ENCODE results near the gene CFD. TPM values are rescaled to one million over a fixed set of nuclear protein-coding genes. Genes with fewer than 3 reads are reported as not detected.
"Not testable (repeated sequence)": the region's sequence is repeated elsewhere in the genome, so short reads cannot be mapped to it uniquely, and the experiment has no call there.

CFD gene
- polyA plus RNA-seq, 1 of the 3 experiments (the other 2 are of a cell fraction), result 2.5 TPM

DNA sequence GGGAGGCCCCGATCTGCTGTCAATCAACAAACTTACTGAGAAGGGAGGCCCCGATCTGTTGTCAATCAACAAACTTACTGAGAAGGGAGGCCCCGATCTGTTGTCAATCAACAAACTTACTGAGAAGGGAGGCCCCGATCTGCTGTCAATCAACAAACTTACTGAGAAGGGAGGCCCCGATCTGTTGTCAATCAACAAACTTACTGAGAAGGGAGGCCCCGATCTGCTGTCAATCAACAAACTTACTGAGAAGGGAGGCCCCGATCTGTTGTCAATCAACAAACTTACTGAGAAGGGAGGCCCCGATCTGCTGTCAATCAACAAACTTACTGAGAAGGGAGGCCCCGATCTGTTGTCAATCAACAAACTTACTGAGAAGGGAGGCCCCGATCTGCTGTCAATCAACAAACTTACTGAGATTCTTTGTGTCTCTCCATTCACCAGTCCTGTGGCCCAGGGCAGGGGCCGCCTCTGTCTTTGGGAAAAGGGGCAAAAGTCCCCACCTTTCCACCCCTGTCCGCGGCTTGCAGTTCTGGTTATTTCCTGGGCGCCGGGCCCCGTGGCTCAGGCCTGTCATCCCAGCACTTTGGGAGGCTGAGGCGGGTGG is 5.7 kb upstream of the CFD start:
- H3K9ac ChIP-seq; H3K9me2 ChIP-seq; H4K20me1 ChIP-seq (ENCODE audit: insufficient read depth); CTCF ChIA-PET; H3K27ac ChIP-seq (ENCODE audit: low read depth in 2 of 2, low read length in 1 of 2); H2AFZ ChIP-seq (ENCODE audit: low read depth); H3K4me3 ChIP-seq (ENCODE audit: low read depth in 2 of 2, low read length in 1 of 2); H3F3A ChIP-seq (replicated peaks; ENCODE audit: insufficient read depth); H3K36me3 ChIP-seq (replicated peaks in 1 of 2; ENCODE audit: control insufficient read depth in 1 of 2, insufficient read depth in 2 of 2, low read length in 1 of 2); H3K4me1 ChIP-seq (ENCODE audit: control insufficient read depth in 1 of 2, insufficient read depth in 2 of 2, low read depth in 1 of 2, low read length in 1 of 2); POLR2A ChIA-PET; H3K9me3 ChIP-seq; H3K4me2 ChIP-seq; H3K79me2 ChIP-seq (ENCODE audit: insufficient read depth); DNase-seq: not testable (repeated sequence)
- 47% methylated on average over 11 of the region's 17 CpGs for WGBS (ENCODE audit: low lambda C conversion rate)
- peaks cover 46% of the 10 kb centered on the region for H3K27me3 ChIP-seq (ENCODE audit: insufficient read depth)

GRCh38 chr19:854549-854948 is 4.9 kb upstream of the CFD start:
- ChIA-PET POLR2A (no interaction called here), CTCF (no interaction called here)
- no peak for TF ChIP-seq MAX (IDR thresholded peaks at IDR 0.05; ENCODE audit: low read depth)
- TF ChIP-seq USF1 (IDR thresholded peaks at IDR 0.05; ENCODE audit: borderline replicate concordance, low read depth), result no peak
- no peak for TF ChIP-seq MEF2A (IDR thresholded peaks at IDR 0.05; ENCODE audit: borderline replicate concordance, low read depth)
- no peak for TF ChIP-seq GABPA (IDR thresholded peaks at IDR 0.05; ENCODE audit: low read depth)
- TF ChIP-seq, protein P1, sequence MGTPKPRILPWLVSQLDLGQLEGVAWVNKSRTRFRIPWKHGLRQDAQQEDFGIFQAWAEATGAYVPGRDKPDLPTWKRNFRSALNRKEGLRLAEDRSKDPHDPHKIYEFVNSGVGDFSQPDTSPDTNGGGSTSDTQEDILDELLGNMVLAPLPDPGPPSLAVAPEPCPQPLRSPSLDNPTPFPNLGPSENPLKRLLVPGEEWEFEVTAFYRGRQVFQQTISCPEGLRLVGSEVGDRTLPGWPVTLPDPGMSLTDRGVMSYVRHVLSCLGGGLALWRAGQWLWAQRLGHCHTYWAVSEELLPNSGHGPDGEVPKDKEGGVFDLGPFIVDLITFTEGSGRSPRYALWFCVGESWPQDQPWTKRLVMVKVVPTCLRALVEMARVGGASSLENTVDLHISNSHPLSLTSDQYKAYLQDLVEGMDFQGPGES (IDR thresholded peaks at IDR 0.05; ENCODE audit: low read depth, low read length), result no peak
- no peak for TF ChIP-seq TEAD4 (IDR thresholded peaks at IDR 0.05; ENCODE audit: borderline replicate concordance, insufficient read depth)
- TF ChIP-seq PBX3 (IDR thresholded peaks at IDR 0.05), result no peak
- TF ChIP-seq FOSL2 (IDR thresholded peaks at IDR 0.05; ENCODE audit: borderline replicate concordance, low read depth), result no peak

More at GRCh38 chr19:854549-854948, 4.9 kb upstream of the CFD start:
- Histone ChIP-seq H3K27me3 (ENCODE audit: insufficient read depth) (peaks cover 48% of the 10 kb centered on the region), H3K9me3 (no peaks in the 10 kb centered on the region), H3F3A (replicated peaks; ENCODE audit: insufficient read depth) (peaks cover 9% of the 10 kb centered on the region), H3K27ac (ENCODE audit: low read depth in 2 of 2, low read length in 1 of 2) (no peak overlapping the region), H4K20me1 (ENCODE audit: insufficient read depth) (no peaks in the 10 kb centered on the region), H3K79me2 (ENCODE audit: insufficient read depth) (no peaks in the 10 kb centered on the region), H2AFZ (ENCODE audit: low read depth) (no peak overlapping the region), H3K4me3 (ENCODE audit: low read depth in 2 of 2, low read length in 1 of 2) (no peak overlapping the region), H3K4me2 (no peak overlapping the region), H3K9me2 (no peaks in the 10 kb centered on the region), H3K4me1 (ENCODE audit: control insufficient read depth in 1 of 2, insufficient read depth in 2 of 2, low read depth in 1 of 2, low read length in 1 of 2) (peaks cover 0 to 8% of the 10 kb centered on the region in 2 experiments; a peak in 1 of 4 replicates), H3K9ac (no peak overlapping the region), H3K36me3 (replicated peaks in 1 of 2; ENCODE audit: control insufficient read depth in 1 of 2, insufficient read depth in 2 of 2, low read length in 1 of 2) (no peaks in the 10 kb centered on the region)
- WGBS (ENCODE audit: low lambda C conversion rate), result 65% methylated on average over 6 of the region's 6 CpGs
- no peak for DNase-seq

Measured in SK-N-SH (cell line).